K562 (cell line): ENCODE measurements around the gene ZNF74. TPM values are rescaled to one million over a fixed set of nuclear protein-coding genes. Genes with fewer than 3 reads are reported as not detected.

ENCODE experiments used
- ATAC-seq: fragments of 200-7000 bp; cut with Tn5 transposase; 3 replicates; pipeline ENCODE4 v1.9.1; 2020; ENCODE audit warnings: moderate library complexity
- BruUV-seq: library from RNA; stranded (reverse); fragments of 400-500 nt; replicated peaks from 2 replicates; lab custom pipeline; 2021; lab: Mats Ljungman, UMichigan
- CTCF ChIA-PET: fragments of 300-600 bp; formaldehyde crosslinking; extraction: SDS; loops from one replicate; lab custom pipeline; 2021; ENCODE audit warnings: low intra/inter-chr PET ratio; lab: Yijun Ruan, JAX
- POLR2A ChIA-PET: fragments of 300-600, 350-650 bp; sonication (Branson Sonifier 250); formaldehyde crosslinking; extraction: SDS; loops from one replicate; lab custom pipeline; 2021; ENCODE audit warnings: antibody characterized with exemption, inconsistent platforms; lab: Yijun Ruan, JAX
- DNase-seq, 4 experiments: peaks; one replicate each; pipeline versions ENCODE4 v3.0.0 to v3.0.0-alpha.2; 2011 to 2018; ENCODE audit warnings: low spot score in 3 of 4, mixed read lengths in 3 of 4; ENCODE audit errors: extremely low read depth in 1 of 4
- FAIRE-seq: peaks from 2 replicates; lab custom pipeline; 2011; peaks lifted over from hg19 to GRCh38; lab: Jason Lieb, UNC
- H2AFZ ChIP-seq: 2 replicates; pipeline ENCODE4 v1.6.0; 2011; ENCODE audit warnings: low read depth, low read length, control low read depth, inconsistent platforms
- H3K27ac ChIP-seq: fragments of 200-600 bp; 3 replicates; pipeline ENCODE4 v1.8.0; 2011; ENCODE audit warnings: low read depth, mild to moderate bottlenecking, control low read depth, inconsistent platforms, low read length, moderate library complexity, mixed read lengths; ENCODE audit errors: extremely low read depth
- H3K27me3 ChIP-seq, 2 experiments: fragments of 300-600 bp in 1 of 2; 2 replicates in 1 of 2; 3 replicates in 1 of 2; pipeline versions ENCODE4 v1.6.0 to v1.8.0; 2011; ENCODE audit warnings: inconsistent platforms in 2 of 2, low read length in 2 of 2, mild to moderate bottlenecking in 1 of 2, mixed read lengths in 1 of 2, moderate library complexity in 1 of 2; ENCODE audit not compliant: control insufficient read depth in 2 of 2, insufficient read depth in 2 of 2
- H3K36me3 ChIP-seq: fragments of 300-600 bp; 3 replicates; pipeline ENCODE4 v1.8.0; 2011; ENCODE audit warnings: mild to moderate bottlenecking, low read length, inconsistent platforms; ENCODE audit not compliant: control insufficient read depth, insufficient read depth
- H3K4me1 ChIP-seq, 2 experiments: fragments of 200-600 bp in 1 of 2; replicated peaks in 1 of 2; 2 replicates in 1 of 2; 3 replicates in 1 of 2; pipeline versions ENCODE4 v1.5.1 to v1.8.0; 2011; ENCODE audit warnings: inconsistent platforms in 2 of 2, low read length in 2 of 2, mild to moderate bottlenecking in 1 of 2, mixed read lengths in 1 of 2, moderate library complexity in 1 of 2; ENCODE audit not compliant: control insufficient read depth in 2 of 2, insufficient read depth in 2 of 2
- H3K4me2 ChIP-seq: 2 replicates; pipeline ENCODE4 v1.6.1; 2011; ENCODE audit warnings: low read length, control low read depth, inconsistent platforms, mixed read lengths; ENCODE audit not compliant: insufficient read depth
- H3K4me3 ChIP-seq: fragments of 200-600 bp; sonication (generic), shearing (Covaris generic); 2 replicates; pipeline ENCODE4 v1.5.1; 2016; ENCODE audit warnings: control low read depth, inconsistent platforms
- H3K79me2 ChIP-seq: fragments of 200-600 bp; 3 replicates; pipeline ENCODE4 v1.8.0; 2011; ENCODE audit warnings: low read length, inconsistent platforms; ENCODE audit not compliant: control insufficient read depth, insufficient read depth
- H3K9ac ChIP-seq, 2 experiments: 2 replicates each; pipeline versions ENCODE4 v1.6.0 to v1.6.1; 2011; ENCODE audit warnings: low read depth in 2 of 2, low read length in 2 of 2, control low read depth in 1 of 2, inconsistent platforms in 1 of 2, mild to moderate bottlenecking in 1 of 2, mixed read lengths in 1 of 2; ENCODE audit not compliant: insufficient read depth in 1 of 2
- H3K9me1 ChIP-seq: one replicate; pipeline ENCODE4 v1.6.0; 2011; ENCODE audit warnings: inconsistent platforms, mild to moderate bottlenecking, low read length, moderate library complexity; ENCODE audit not compliant: control insufficient read depth, insufficient read depth
- H3K9me3 ChIP-seq: replicated peaks from 2 replicates; pipeline ENCODE4 v1.5.1; 2011; ENCODE audit warnings: low read depth, low read length, inconsistent platforms; ENCODE audit not compliant: control insufficient read depth, insufficient read depth
- H4K20me1 ChIP-seq: replicated peaks from 2 replicates; pipeline ENCODE4 v1.6.1; 2011; ENCODE audit warnings: low read length, inconsistent platforms, mixed read lengths; ENCODE audit not compliant: control insufficient read depth, insufficient read depth
- COPS2 ChIP-seq: fragments of 450-650 bp; conservative IDR thresholded peaks from 2 replicates; pipeline ENCODE4 v1.6.1; 2016; ENCODE audit warnings: mild to moderate bottlenecking, moderate library complexity
- HEY1 ChIP-seq: fragments of 250-450 bp; sonication (Bioruptor Pico); IDR thresholded peaks from 2 replicates; pipeline ENCODE4 v1.5.0; 2020; ENCODE audit warnings: mild to moderate bottlenecking, moderate library complexity, borderline replicate concordance
- HMGXB4 ChIP-seq: sonication (generic); formaldehyde crosslinking; IDR thresholded peaks from 2 replicates; pipeline ENCODE4 v1.8.1; 2023; ENCODE audit warnings: mild to moderate bottlenecking, missing genetic modification reagents
- IFI16 ChIP-seq: fragments of 250-450 bp; sonication (Bioruptor Pico); IDR thresholded peaks from 2 replicates; pipeline ENCODE4 v2.1.2; 2022; ENCODE audit warnings: mild to moderate bottlenecking, inconsistent platforms
- KLF1 ChIP-seq: fragments of 450-650 bp; IDR thresholded peaks from 2 replicates; pipeline ENCODE4 v1.6.1; 2016; ENCODE audit warnings: missing genetic modification characterization, missing compliant biosample characterization
- MCM3 ChIP-seq: fragments of 450-650 bp; IDR thresholded peaks from 2 replicates; pipeline ENCODE4 v1.6.1; 2016
- MCM7 ChIP-seq, 2 experiments: fragments of 450-650 bp; IDR thresholded peaks; 2 replicates each; pipeline ENCODE4 v1.6.1; 2016 to 2018
- POLR2G ChIP-seq: fragments of 200-400 bp; formaldehyde crosslinking; IDR thresholded peaks from 2 replicates; pipeline ENCODE4 v1.6.1; 2017; ENCODE audit warnings: low read depth, mild to moderate bottlenecking, antibody characterized with exemption, low read length, moderate library complexity
- PURB ChIP-seq: sonication (generic); formaldehyde crosslinking; IDR thresholded peaks from 2 replicates; pipeline ENCODE4 v1.9.0; 2021; ENCODE audit warnings: low read depth, mild to moderate bottlenecking, missing genetic modification reagents
- SRF ChIP-seq, 2 experiments: fragments of 250-450, 450-650 bp in 1 of 2; sonication (Bioruptor Pico) in 1 of 2; sonication (generic) in 1 of 2; formaldehyde crosslinking; IDR thresholded peaks; 2 replicates each; pipeline versions ENCODE4 v1.5.0 to v1.5.1; 2020 to 2022; ENCODE audit warnings: mild to moderate bottlenecking in 1 of 2, missing genetic modification reagents in 1 of 2
- TEAD2 ChIP-seq: fragments of 450-650 bp; IDR thresholded peaks from 2 replicates; pipeline ENCODE4 v1.6.1; 2016; ENCODE audit warnings: missing genetic modification characterization, control low read depth, missing compliant biosample characterization
- TRIM25 ChIP-seq: fragments of 450-650 bp; IDR thresholded peaks from 2 replicates; pipeline ENCODE4 v1.7.0; 2016; ENCODE audit warnings: borderline replicate concordance
- ZBTB7A ChIP-seq: IDR thresholded peaks from 2 replicates; pipeline ENCODE4 v1.6.1; 2011; ENCODE audit warnings: low read depth, mild to moderate bottlenecking, low read length, moderate library complexity, borderline replicate concordance; ENCODE audit not compliant: control insufficient read depth
- ZNF263 ChIP-seq: sonication (generic); formaldehyde crosslinking; IDR thresholded peaks from 2 replicates; pipeline ENCODE4 v1.8.0; 2022; ENCODE audit warnings: mild to moderate bottlenecking, missing genetic modification reagents, borderline replicate concordance
- WGBS: fragments of 100-300 bp; shearing (Covaris generic); methylation state at CpG from one replicate; pipeline ENCODE4 v1.1.6; 2016; ENCODE audit warnings: low coverage, mixed read lengths; ENCODE audit not compliant: insufficient coverage; ENCODE audit errors: missing lambda C conversion rate; 5-methylcytosine and 5-hydroxymethylcytosine counted together
- in situ Hi-C: fragments of 300-500 bp; cut with MboI; formaldehyde crosslinking; loops from 4 replicates; pipeline ENCODE4 v1.15.0; 2018; ENCODE audit warnings: inconsistent platforms, mixed read lengths
- intact Hi-C: fragments of 100-400 bp; cut with micrococcal nuclease; formaldehyde crosslinking; loops from 2 replicates; pipeline ENCODE4 v1.14.2; 2022
- polyA plus RNA-seq, 8 experiments: library from polyadenylated mRNA; depleted of rRNA in 4 of 8; stranded (reverse) in 5 of 8; unstranded in 3 of 8; fragments of >200 nt; fragmentation: Nextera tagmentation in 2 of 8; fragmentation: Illumina TruSeq in 1 of 8; extraction: Ambion mirVana in 2 of 8; extraction: Trizol in 1 of 8; gene quantifications; 2 replicates each; pipeline versions ENCODE4 v1.2.1 to v1.2.3, GENCODE V29; 2011 to 2014; ENCODE audit warnings: inconsistent platforms in 1 of 8, missing spikeins in 1 of 8
- total RNA-seq, 7 experiments: library from RNA; depleted of rRNA in 6 of 7; stranded (reverse); fragments of >200 nt in 6 of 7; fragmentation: Illumina TruSeq in 2 of 7; extraction: Trizol in 2 of 7; gene quantifications; 2 replicates each; pipeline versions ENCODE4 v1.2.1 to v1.2.3, GENCODE V29; 2011 to 2021; ENCODE audit warnings: low replicate concordance in 1 of 7
- TF ChIP-seq, protein P1 (sequence below): sonication (generic); formaldehyde crosslinking; IDR thresholded peaks from 2 replicates; pipeline ENCODE4 v1.8.0; 2022; ENCODE audit warnings: mild to moderate bottlenecking, missing genetic modification reagents
- TF ChIP-seq, protein P2 (sequence below): fragments of 450-650 bp; formaldehyde crosslinking; IDR thresholded peaks from 2 replicates; pipeline ENCODE4 v1.4.0; 2020; ENCODE audit warnings: mild to moderate bottlenecking

Gene ZNF74
- total and polyA plus RNA-seq, 9 of the 15 experiments (the other 6 are each of a cell fraction or from before 2014, with no cell fraction given): 2.4 to 53.5 (median 31.5) TPM

DNA sequence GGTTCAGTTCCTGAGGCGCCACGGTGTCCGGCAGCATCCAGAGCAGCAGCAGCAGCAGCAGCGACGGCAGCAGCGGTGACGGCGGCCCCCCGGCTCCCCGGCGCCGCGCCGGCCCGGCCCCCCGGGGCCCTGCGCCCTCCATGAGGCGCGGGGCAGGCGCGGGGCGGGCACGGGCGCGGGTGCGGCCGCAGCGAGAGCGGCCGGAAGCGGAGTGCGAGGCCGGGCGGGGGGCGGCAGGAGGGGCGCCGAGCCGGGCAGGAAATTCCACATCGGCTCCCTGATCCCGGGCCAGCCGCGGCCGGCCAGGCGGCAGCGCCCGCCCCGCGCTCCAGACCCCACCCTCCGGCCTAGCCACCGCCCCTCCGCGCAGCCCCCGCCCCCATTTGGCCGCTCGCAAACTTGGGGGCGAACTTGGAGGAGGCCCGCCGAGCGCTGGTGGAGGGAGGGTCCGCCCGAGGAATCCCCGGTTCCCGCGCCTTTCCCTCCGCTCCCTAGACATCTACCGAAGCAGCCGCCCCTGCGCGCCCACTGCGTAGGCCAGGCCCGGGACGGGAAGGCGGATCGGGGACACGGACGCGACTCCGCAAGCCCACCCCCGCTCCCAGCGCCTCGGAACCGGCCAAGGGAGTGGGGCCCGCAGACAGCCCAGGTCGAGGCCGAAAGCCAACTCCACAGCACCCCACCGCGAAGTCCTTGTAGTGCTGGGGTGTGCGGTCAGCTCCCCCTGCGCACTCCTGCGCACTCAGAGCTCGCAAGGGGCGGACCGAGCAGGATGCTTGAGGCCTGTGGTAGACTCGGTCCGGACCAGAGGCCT, 43.9 kb downstream of the ZNF74 start, which contains the start of gene SCARF2 (continued):
- TF ChIP-seq ZBTB7A: peak; percentile 26; the same call in 1 of the 2 replicates
- no peak for TF ChIP-seq COPS2
- TF ChIP-seq TRIM25: no peak
- TF ChIP-seq SRF (CRISPR knock-in tag; IDR thresholded peaks at IDR 0.05): no peak
- TF ChIP-seq PURB (CRISPR knock-in tag): peak; percentile 38; the same call in 1 of the 2 replicates
- 0 out of 2 replicates have a peak, but pooled peaks have one; percentile 25 for TF ChIP-seq POLR2G
- no peak for TF ChIP-seq IFI16 (CRISPR knock-in tag)
- TF ChIP-seq TEAD2: no peak

GRCh38 chr22:20438427-20438677, 44.4 kb downstream of the ZNF74 start:
- Histone ChIP-seq H3K4me2 (no peak overlapping the region), H3K79me2 (no peaks in the 10 kb centered on the region), H3K9ac (no peak overlapping the region), H3K27ac (no peak overlapping the region), H3K9me1 (peaks cover 4% of the 10 kb centered on the region), H3K4me1 (peaks cover 0 to 38% of the 10 kb centered on the region in 2 experiments; a peak in 2 of 5 replicates), H3K27me3 (peaks cover 51 to 91% of the 10 kb centered on the region in 2 experiments), H3K36me3 (no peaks in the 10 kb centered on the region), H3K4me3 (no peak overlapping the region), H3K9me3 (no peaks in the 10 kb centered on the region), H4K20me1 (peaks cover 64% of the 10 kb centered on the region), H2AFZ (no peak overlapping the region)
- CTCF ChIA-PET: no interaction called here
- intact Hi-C loops (no loop called here), in situ Hi-C loops (no loop called here)
- POLR2A ChIA-PET: interaction anchor here (0.6 to 4.8 kb wide), 5 partner anchors 9 to 57 kb away, joined by 3 to 25 read pairs (median 5); partner anchors contain the start of gene KLHL22
- FAIRE-seq: no peak
- ATAC-seq: no peak
- 10% methylated on average over 6 of the region's 6 CpGs for WGBS
- no peak for DNase-seq
- BruUV-seq: no TSS peak
- TF ChIP-seq, protein P1, sequence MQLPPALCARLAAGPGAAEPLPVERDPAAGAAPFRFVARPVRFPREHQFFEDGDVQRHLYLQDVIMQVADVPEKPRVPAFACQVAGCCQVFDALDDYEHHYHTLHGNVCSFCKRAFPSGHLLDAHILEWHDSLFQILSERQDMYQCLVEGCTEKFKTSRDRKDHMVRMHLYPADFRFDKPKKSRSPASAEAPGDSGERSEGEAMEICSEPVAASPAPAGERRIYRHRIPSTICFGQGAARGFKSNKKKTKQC (CRISPR knock-in tag): 0 out of 2 replicates have a peak, but pooled peaks have one; percentile 2
- TF ChIP-seq, protein P2, sequence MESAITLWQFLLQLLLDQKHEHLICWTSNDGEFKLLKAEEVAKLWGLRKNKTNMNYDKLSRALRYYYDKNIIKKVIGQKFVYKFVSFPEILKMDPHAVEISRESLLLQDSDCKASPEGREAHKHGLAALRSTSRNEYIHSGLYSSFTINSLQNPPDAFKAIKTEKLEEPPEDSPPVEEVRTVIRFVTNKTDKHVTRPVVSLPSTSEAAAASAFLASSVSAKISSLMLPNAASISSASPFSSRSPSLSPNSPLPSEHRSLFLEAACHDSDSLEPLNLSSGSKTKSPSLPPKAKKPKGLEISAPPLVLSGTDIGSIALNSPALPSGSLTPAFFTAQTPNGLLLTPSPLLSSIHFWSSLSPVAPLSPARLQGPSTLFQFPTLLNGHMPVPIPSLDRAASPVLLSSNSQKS (CRISPR knock-in tag): no peak
- TF ChIP-seq HEY1 (CRISPR knock-in tag) (no peak), KLF1 (tag) (no peak), MCM3 (0 out of 2 replicates have a peak, but pooled peaks have one; percentile 5), ZNF263 (CRISPR knock-in tag) (0 out of 2 replicates have a peak, but pooled peaks have one; percentile 31), HMGXB4 (0 out of 2 replicates have a peak, but pooled peaks have one; percentile 62), MCM7 (IDR thresholded peaks at IDR 0.05) (0 out of 4 replicates have a peak, but pooled peaks of 1 of the 2 experiments have one; percentile 10)
